Measurements from ENCODE around the gene ADGRF3.

DNA sequence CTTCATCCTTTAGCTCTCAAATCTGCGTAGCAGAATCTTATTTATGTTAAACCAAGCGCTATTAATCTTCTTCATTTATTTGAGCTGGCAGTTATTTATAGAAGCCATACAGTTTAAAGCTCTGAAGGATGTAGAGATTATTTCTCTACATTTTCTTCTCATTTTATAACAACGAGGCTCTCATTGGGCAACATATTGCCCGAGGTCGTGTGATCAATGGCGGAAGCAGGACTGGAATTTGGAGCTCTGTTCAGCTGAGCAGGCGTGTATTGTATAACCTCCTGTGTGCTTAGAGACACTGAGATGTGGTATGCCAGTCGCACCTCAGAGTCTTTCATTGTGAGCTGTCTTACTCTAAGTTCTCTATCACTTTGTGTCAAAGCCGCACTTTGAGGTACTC, 37.6 kb upstream of the ADGRF3 start:
- no peak for TF ChIP-seq POLR2A (IDR thresholded peaks at IDR 0.05; ENCODE audit: low read depth, low read length)
- no peak for TF ChIP-seq POU2F2 (IDR thresholded peaks at IDR 0.05; ENCODE audit: low read depth, low read length)
- TF ChIP-seq POLR2AphosphoS5 (IDR thresholded peaks at IDR 0.05; ENCODE audit: low read depth, low read length), result no peak
- no peak for TF ChIP-seq TAF1 (IDR thresholded peaks at IDR 0.05; ENCODE audit: low read depth, low read length)
- no peak for TF ChIP-seq PAX5 (IDR thresholded peaks at IDR 0.05; ENCODE audit: insufficient read depth, low read length, severe bottlenecking)
